ENCODE measurements around the gene SHISAL2A. TPM values are rescaled to one million over a fixed set of nuclear protein-coding genes. Genes with fewer than 3 reads are reported as not detected.

SHISAL2A gene
- total RNA-seq, 1 experiment from 2014 or later, result 0.90 TPM

- H3K4me3 Mint-ChIP-seq, result no peak overlapping the region
- Histone ChIP-seq H3K4me2 (ENCODE audit: insufficient read depth, insufficient read length, low read length) (no peak overlapping the region), H4K8ac (replicated peaks; ENCODE audit: insufficient read length, low read depth, low read length) (no peak overlapping the region), H3K79me1 (ENCODE audit: insufficient read depth, low read depth, low read length, poor library complexity, severe bottlenecking) (no peaks in the 10 kb centered on the region), H3K23me2 (ENCODE audit: insufficient read length, low read depth, low read length, poor library complexity, severe bottlenecking) (no peaks in the 10 kb centered on the region), H2BK5ac (ENCODE audit: insufficient read length, low read length) (no peak overlapping the region), H3K9ac (ENCODE audit: extremely low read depth, insufficient read length, low read length) (no peak overlapping the region), H2BK15ac (ENCODE audit: low read depth, low read length) (no peak overlapping the region), H3K18ac (ENCODE audit: insufficient read length, low read depth, low read length) (no peak overlapping the region), H3K27ac (ENCODE audit: insufficient read length, low read depth, low read length) (no peak overlapping the region), H3K4ac (ENCODE audit: low read depth, low read length) (no peak overlapping the region), H3K27me3 (ENCODE audit: insufficient read depth, low read length) (no peaks in the 10 kb centered on the region), H3K56ac (ENCODE audit: insufficient read length, low read depth, low read length) (no peak overlapping the region), H4K91ac (ENCODE audit: insufficient read length, low read depth, low read length) (no peak overlapping the region), H2BK12ac (ENCODE audit: insufficient read length, low read depth, low read length) (no peak overlapping the region), H4K20me1 (ENCODE audit: control insufficient read depth, insufficient read depth, insufficient read length) (no peaks in the 10 kb centered on the region), H2BK20ac (ENCODE audit: low read depth, low read length, poor library complexity, severe bottlenecking) (no peak overlapping the region), H3K9me3 (ENCODE audit: control insufficient read depth, low read depth, low read length) (no peaks in the 10 kb centered on the region), H2AFZ (ENCODE audit: low read length) (no peak overlapping the region), H4K5ac (ENCODE audit: insufficient read length, low read depth, low read length) (no peak overlapping the region), H3K4me1 (ENCODE audit: insufficient read depth, low read length) (no peaks in the 10 kb centered on the region; the same call in 1 of the 2 replicates), H3K79me2 (ENCODE audit: insufficient read depth, low read length) (no peaks in the 10 kb centered on the region), H3K14ac (ENCODE audit: insufficient read depth, low read length) (no peak overlapping the region), H2BK120ac (ENCODE audit: low read depth, low read length, poor library complexity, severe bottlenecking) (no peak overlapping the region), H3K23ac (ENCODE audit: insufficient read length, low read depth, low read length) (no peak overlapping the region), H2AK5ac (ENCODE audit: insufficient read length, low read length) (no peak overlapping the region), H3T11ph (ENCODE audit: low read length) (no peak overlapping the region)
- DNase-seq, result no peak
- no peak overlapping the region for H3K27ac Mint-ChIP-seq
- H3K27me3 Mint-ChIP-seq (ENCODE audit: low read depth), result peaks cover 4% of the 10 kb centered on the region; the same call in 1 of the 2 replicates
- peaks cover 0 to under 1% of the 10 kb centered on the region in 2 experiments; a peak in 1 of 5 replicates for H3K9me3 Mint-ChIP-seq
- no CpG with 5 or more reads among the region's 5 CpGs for WGBS (ENCODE audit: extremely low coverage, insufficient read length, low lambda C conversion rate)
- H3K36me3 Mint-ChIP-seq (ENCODE audit: insufficient read depth in 1 of 3, low read depth in 3 of 3), result no peaks in the 10 kb centered on the region
- TF ChIP-seq, protein P1, sequence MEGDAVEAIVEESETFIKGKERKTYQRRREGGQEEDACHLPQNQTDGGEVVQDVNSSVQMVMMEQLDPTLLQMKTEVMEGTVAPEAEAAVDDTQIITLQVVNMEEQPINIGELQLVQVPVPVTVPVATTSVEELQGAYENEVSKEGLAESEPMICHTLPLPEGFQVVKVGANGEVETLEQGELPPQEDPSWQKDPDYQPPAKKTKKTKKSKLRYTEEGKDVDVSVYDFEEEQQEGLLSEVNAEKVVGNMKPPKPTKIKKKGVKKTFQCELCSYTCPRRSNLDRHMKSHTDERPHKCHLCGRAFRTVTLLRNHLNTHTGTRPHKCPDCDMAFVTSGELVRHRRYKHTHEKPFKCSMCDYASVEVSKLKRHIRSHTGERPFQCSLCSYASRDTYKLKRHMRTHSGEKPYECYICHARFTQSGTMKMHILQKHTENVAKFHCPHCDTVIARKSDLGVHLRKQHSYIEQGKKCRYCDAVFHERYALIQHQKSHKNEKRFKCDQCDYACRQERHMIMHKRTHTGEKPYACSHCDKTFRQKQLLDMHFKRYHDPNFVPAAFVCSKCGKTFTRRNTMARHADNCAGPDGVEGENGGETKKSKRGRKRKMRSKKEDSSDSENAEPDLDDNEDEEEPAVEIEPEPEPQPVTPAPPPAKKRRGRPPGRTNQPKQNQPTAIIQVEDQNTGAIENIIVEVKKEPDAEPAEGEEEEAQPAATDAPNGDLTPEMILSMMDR (conservative IDR thresholded peaks at IDR 0.05), result no peak
- peaks cover 10 to 19% of the 10 kb centered on the region in 2 experiments for H3K4me1 Mint-ChIP-seq
Measured at GRCh38 chr1:52615489-52616042, 17.4 kb upstream of the SHISAL2A start.

Measured in H9 (cell line).